ENCODE results near the gene OR10A5.

OR10A5 gene

GRCh38 chr11:6888830-6889229 lies 43.3 kb downstream of the OR10A5 start:
- no peak for TF ChIP-seq CTCF (conservative IDR thresholded peaks at IDR 0.05; ENCODE audit: low read depth)
- no peak overlapping the region for H3K27ac ChIP-seq
- ChIA-PET CTCF (no interaction called here), POLR2A (ENCODE audit: low non-redundant PET) (no interaction called here)
- no peak for DNase-seq (ENCODE audit: low spot score)

GRCh38 chr11:6889835-6890234 lies 44.4 kb downstream of the OR10A5 start:
- no peak for DNase-seq (ENCODE audit: low spot score)
- POLR2A ChIA-PET (ENCODE audit: low non-redundant PET), result no interaction called here
- CTCF ChIA-PET, result no interaction called here

GRCh38 chr11:6892400-6892799 lies 46.9 kb downstream of the OR10A5 start, which contains the start of gene OR2D2:
OR2D2 (minus strand) TSS chr11:6892500; CDS start chr11:6892500, 0 bp downstream.
- DNase-seq (ENCODE audit: low spot score), result no peak
- no peak for TF ChIP-seq CTCF (conservative IDR thresholded peaks at IDR 0.05; ENCODE audit: low read depth)
- H3K27ac ChIP-seq, result no peak within 1 kb of the TSS
- ChIA-PET CTCF (no interaction called here), POLR2A (ENCODE audit: low non-redundant PET) (no interaction called here)

More at GRCh38 chr11:6889835-6890234, 44.4 kb downstream of the OR10A5 start:
- no peak for TF ChIP-seq CTCF (conservative IDR thresholded peaks at IDR 0.05; ENCODE audit: low read depth)
- H3K27ac ChIP-seq, result no peak overlapping the region

- no peak overlapping the region for H3K27ac ChIP-seq
- no peak for TF ChIP-seq CTCF (conservative IDR thresholded peaks at IDR 0.05; ENCODE audit: low read depth)
- POLR2A ChIA-PET (ENCODE audit: low non-redundant PET), result no interaction called here
- DNase-seq (ENCODE audit: low spot score), result no peak
- CTCF ChIA-PET, result no interaction called here
Observed at GRCh38 chr11:6894097-6894496, 48.6 kb downstream of the OR10A5 start.

GRCh38 chr11:6895010-6895409 lies 49.5 kb downstream of the OR10A5 start:
- DNase-seq (ENCODE audit: low spot score), result no peak
- H3K27ac ChIP-seq, result no peak overlapping the region

More at GRCh38 chr11:6895010-6895409, 49.5 kb downstream of the OR10A5 start:
- ChIA-PET CTCF (no interaction called here), POLR2A (ENCODE audit: low non-redundant PET) (no interaction called here)
- no peak for TF ChIP-seq CTCF (conservative IDR thresholded peaks at IDR 0.05; ENCODE audit: low read depth)

Data from RWPE1 (cell line).